Left ventricle myocardium inferior (tissue), 1 donor: ENCODE results near the gene DDX23. TPM values are rescaled to one million over a fixed set of nuclear protein-coding genes. Genes with fewer than 3 reads are reported as not detected.

Experiments used
- DNase-seq: peaks from one replicate; pipeline ENCODE4 v3.0.0-alpha.2; 2020
- H3K27ac ChIP-seq: fragments of 200-600 bp; replicated peaks from 2 replicates; pipeline ENCODE4 v1.8.0; 2021
- H3K27me3 ChIP-seq: fragments of 200-600 bp; 2 replicates; pipeline ENCODE4 v1.8.0; 2021; ENCODE audit warnings: low read depth
- H3K36me3 ChIP-seq: fragments of 200-600 bp; 2 replicates; pipeline ENCODE4 v1.8.0; 2021
- H3K4me1 ChIP-seq: fragments of 200-600 bp; 2 replicates; pipeline ENCODE4 v1.8.0; 2021
- H3K4me3 ChIP-seq: fragments of 200-600 bp; 2 replicates; pipeline ENCODE4 v1.8.0; 2021; ENCODE audit warnings: mild to moderate bottlenecking, moderate library complexity
- H3K9me3 ChIP-seq: fragments of 200-600 bp; replicated peaks from 2 replicates; pipeline ENCODE4 v1.8.0; 2021
- CTCF ChIP-seq: fragments of 200-600 bp; IDR thresholded peaks from 2 replicates; pipeline ENCODE4 v1.8.0; 2021; ENCODE audit warnings: antibody characterized with exemption, mild to moderate bottlenecking, borderline replicate concordance
- intact Hi-C: fragments of 100-400 bp; cut with micrococcal nuclease; formaldehyde crosslinking; loops from one replicate; pipeline ENCODE4 v1.11.0; 2022
- total RNA-seq: library from RNA; stranded (reverse); fragmentation: NEBNext Ultra II Directional; extraction: Animal tissue kit (Norgen Biotek cat#: 25700); gene quantifications from one replicate; pipeline ENCODE4 v1.2.1, GENCODE V29; 2021
- donor health status: DM: no; HTN: yes; CAD: no; lungs with severe emphysema.

The DDX23 gene
- total RNA-seq, 1 donor from 2014 or later = 36.6 TPM

GRCh38 chr12:48824905-48825304 is 27.1 kb downstream of the DDX23 start:
- Histone ChIP-seq H3K4me3 (no peak overlapping the region), H3K27ac (no peak overlapping the region), H3K9me3 (no peaks in the 10 kb centered on the region), H3K27me3 (no peaks in the 10 kb centered on the region), H3K4me1 (no peaks in the 10 kb centered on the region), H3K36me3 (peaks cover 29% of the 10 kb centered on the region)
- intact Hi-C loops = no loop called here
- DNase-seq = no peak
- TF ChIP-seq CTCF = no peak

GRCh38 chr12:48824112-48824511 is 27.9 kb downstream of the DDX23 start:
- no peak for TF ChIP-seq CTCF
- Histone ChIP-seq H3K4me3 (no peak overlapping the region), H3K36me3 (peaks cover 21% of the 10 kb centered on the region), H3K9me3 (no peaks in the 10 kb centered on the region), H3K27ac (no peak overlapping the region), H3K27me3 (no peaks in the 10 kb centered on the region), H3K4me1 (peaks cover 4% of the 10 kb centered on the region)
- intact Hi-C loops = no loop called here
- no peak for DNase-seq

DNA sequence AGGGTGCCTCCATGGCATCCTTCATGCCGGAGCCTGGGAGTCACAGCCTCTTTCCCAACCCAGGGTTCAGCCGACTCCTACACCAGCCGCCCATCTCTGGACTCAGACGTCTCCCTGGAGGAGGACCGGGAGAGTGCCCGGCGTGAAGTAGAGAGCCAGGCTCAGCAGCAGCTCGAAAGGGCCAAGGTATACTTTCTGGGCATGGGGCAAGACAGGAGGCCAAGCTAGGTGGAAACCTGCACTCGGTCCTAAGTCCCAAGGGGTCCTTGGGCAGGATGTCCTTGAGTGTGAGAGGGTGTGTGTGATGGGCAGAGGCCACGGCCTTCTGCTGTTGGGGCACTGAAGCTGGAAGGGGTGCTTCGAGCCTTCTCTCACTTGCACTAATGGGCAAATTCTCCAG is 28.7 kb downstream of the DDX23 start:
- H3K9me3 ChIP-seq = no peaks in the 10 kb centered on the region
- H3K36me3 ChIP-seq = peaks cover 16% of the 10 kb centered on the region
- no peak for TF ChIP-seq CTCF

GRCh38 chr12:48822711-48823110 is 29.3 kb downstream of the DDX23 start:
- no peak overlapping the region for H3K4me3 ChIP-seq
- no peaks in the 10 kb centered on the region for H3K27me3 ChIP-seq
- H3K27ac ChIP-seq = no peak overlapping the region
- H3K9me3 ChIP-seq = no peaks in the 10 kb centered on the region
- no peak for TF ChIP-seq CTCF
- H3K4me1 ChIP-seq = peaks cover 18% of the 10 kb centered on the region
- peaks cover 12% of the 10 kb centered on the region for H3K36me3 ChIP-seq
- intact Hi-C loops = no loop called here
- no peak for DNase-seq

More for the DNA sequence above, 28.7 kb downstream of the DDX23 start:
- peaks cover 13% of the 10 kb centered on the region for H3K4me1 ChIP-seq
- H3K27me3 ChIP-seq = no peaks in the 10 kb centered on the region
- H3K27ac ChIP-seq = no peak overlapping the region
- DNase-seq = no peak
- no peak overlapping the region for H3K4me3 ChIP-seq
- intact Hi-C loops = no loop called here

DNA sequence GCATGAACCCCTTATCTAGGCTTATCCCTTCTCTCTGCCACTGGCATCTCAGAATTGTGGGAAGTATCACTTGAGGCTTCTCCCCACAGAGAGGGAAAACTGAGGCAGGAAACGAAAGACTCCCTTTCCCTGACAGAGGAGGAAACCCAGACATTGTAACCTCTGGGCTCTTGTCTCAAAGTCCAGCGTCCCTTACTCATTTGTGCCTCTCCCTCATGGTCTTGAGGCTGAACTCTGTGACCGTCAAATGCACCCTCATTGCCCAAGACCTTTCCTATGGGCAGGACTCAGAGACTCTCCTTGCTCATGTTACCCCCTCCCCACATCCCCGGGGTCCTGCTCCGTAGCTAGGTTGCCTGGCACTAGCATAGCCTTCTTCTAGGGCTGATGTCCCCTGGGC is 29.8 kb downstream of the DDX23 start:
- no peaks in the 10 kb centered on the region for H3K27me3 ChIP-seq
- H3K4me1 ChIP-seq = peaks cover 22% of the 10 kb centered on the region
- no peak overlapping the region for H3K4me3 ChIP-seq
- H3K27ac ChIP-seq = no peak overlapping the region
- H3K9me3 ChIP-seq = no peaks in the 10 kb centered on the region
- DNase-seq = no peak
- intact Hi-C loops = no loop called here
- peaks cover 7% of the 10 kb centered on the region for H3K36me3 ChIP-seq
- no peak for TF ChIP-seq CTCF
